GM19238 (cell line): ENCODE data around the gene FRMPD2.
A peak's percentile ranks its signal among the peaks of the same experiment; 100 is the strongest.
"Not testable (repeated sequence)": the region's sequence is repeated elsewhere in the genome, so short reads cannot be mapped to it uniquely, and the experiment has no call there.

Experiments
- DNase-seq: peaks from one replicate; pipeline ENCODE4 v3.0.0; 2011; ENCODE audit warnings: low spot score; ENCODE audit not compliant: insufficient read length

FRMPD2 gene

GRCh38 chr10:48288661-48289060 lies 14.2 kb upstream of the FRMPD2 start:
- no peak for DNase-seq

DNA sequence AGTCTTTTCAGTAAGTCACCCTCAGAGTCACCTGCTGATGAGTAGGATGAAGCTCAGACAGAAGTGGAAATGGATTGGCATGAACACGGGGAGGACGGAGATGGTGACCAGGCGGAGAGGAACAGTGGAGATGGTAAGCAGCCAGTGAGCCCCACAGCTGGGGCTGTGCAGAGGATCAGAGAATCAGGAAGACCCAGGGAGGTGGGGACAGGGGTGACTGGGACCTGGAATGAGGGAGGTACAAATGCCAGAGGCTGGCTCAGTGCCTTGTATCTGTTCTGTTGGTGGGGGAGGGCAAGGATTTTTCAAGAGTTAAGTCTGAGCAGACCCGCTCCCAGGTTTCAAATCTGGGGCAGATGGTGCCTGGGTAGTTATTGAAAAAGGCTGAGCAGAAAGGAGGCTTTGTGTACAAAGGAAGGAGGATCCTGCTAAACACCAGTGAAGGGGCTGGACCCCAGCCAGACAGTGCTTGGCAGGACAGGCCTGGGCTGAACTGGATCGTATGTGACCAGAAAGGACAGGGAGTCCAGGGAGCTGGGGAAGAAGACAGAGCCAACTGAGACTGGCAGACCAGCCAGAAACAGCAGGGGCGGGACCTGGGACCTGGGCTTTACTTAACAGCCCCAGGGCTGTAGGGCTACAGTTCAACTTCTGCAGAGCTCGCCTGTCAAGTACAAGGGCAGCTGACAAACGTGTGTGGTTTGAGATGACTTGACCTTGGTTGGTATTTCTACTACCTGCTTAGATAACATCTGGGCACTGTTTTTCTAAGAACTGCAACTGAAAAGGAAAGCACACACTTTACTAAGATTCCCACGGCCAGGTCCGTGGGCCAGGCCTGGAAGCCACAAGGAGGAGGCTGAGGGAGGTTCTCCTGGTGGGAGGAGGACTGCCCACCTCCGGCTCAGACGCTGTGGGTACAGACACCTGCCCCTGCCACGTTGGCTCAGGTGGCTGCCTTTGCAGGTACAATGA lies 13.2 kb upstream of the FRMPD2 start:
- no peak for DNase-seq

- DNase-seq = no peak
Observed at GRCh38 chr10:48286356-48286755, 11.9 kb upstream of the FRMPD2 start.

DNA sequence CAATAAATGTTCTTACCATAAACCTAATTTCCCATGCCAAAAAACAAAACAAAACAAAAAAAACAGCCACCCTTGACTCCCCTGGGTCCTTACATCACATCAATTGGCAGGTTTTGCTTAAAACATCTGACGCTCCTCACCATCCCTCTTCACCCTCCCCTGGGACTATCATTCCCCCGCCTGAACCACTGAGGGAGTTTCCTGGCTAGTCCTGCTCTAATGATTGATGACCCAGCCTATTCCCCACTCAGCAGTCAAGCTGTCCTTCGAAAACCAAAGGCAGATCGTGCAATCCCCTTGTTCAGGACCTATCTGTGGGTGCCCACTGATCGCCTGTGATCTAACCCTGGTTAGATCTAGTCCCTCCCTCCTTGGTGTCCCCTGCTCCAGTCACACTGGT lies 11.2 kb upstream of the FRMPD2 start:
- DNase-seq = no peak

DNA sequence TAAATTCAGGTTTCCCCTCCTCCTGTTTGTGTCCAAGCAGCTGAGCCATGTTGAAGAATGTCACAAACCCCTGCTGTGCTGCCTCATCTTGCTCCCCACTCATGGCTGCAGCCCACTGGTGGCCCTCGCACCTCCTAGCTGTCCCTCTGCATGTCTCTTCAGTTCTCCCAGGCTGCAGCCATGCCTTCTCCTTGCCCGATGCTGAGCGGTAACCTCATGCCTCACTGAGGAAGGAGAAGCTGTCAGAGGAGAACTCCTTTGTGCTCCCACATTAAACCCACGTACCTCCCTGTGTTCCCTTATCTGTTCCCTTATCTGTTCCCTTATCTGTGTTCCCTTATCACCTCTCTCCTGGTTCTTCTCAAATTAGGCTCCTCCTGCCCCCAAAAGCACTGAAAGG lies 10.3 kb upstream of the FRMPD2 start:
- no peak for DNase-seq

DNA sequence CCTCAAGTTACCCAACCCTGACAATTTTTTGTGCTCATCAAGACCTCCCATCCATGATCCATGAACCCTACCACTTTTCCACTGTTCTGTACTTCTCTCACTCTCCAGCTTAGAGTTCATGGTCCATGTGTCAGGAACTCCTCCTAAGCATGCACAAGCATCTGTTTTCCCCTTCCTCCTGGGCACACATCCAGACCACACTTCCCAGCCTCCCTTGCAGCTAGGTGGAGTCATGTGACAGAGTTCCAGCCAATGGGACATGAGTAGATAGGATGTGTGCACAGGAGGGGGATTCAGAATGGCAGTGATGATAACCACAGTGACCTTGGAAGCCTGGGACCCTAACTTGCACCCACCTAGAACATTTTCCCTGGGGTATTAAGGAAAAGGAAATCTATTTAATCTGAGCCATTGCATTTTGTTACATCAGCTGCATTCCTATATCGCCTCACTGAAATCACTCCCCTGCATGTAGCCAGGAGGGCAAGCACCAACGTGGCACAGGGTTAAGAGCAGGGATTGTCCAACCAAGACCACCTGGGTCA lies 9.6 kb upstream of the FRMPD2 start:
- no peak for DNase-seq

- no peak for DNase-seq
Observed at GRCh38 chr10:48282829-48283228, 8.3 kb upstream of the FRMPD2 start.

- not testable (repeated sequence) for DNase-seq
Observed at GRCh38 chr10:48281697-48282096, 7.2 kb upstream of the FRMPD2 start.

DNA sequence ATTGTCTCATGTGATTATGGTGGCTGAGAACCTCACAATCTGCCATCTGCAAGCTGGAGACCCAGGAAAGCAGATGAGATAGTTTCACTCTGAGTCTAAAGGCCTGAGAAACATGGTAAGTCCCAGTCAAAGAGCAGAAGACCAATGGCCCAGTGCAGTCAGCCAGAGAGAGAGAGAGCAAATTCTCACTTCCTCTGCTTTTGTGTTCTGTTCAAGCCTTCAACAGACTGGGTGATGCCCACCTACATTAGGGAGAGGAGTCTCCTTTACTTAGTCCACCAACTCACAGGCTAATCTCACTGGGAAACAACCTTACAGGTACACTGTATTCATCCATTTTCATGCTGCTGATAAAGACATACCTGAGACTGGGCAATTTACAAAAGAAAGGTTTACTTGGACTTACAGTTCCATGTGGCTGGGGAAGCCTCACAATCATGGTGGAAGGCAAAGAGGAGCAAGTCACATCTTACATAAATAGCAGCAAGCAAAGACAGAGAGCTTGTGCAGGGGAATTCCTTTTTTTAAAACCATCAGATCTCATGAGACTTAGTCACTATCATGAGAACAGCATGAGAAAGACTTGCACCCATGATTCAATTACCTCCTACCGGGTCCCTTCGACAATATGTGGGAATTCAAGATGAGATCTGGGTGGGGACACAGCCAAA lies 4.7 kb upstream of the FRMPD2 start:
- peak; percentile 20 for DNase-seq

GRCh38 chr10:48277093-48277492 lies 2.6 kb upstream of the FRMPD2 start:
- no peak for DNase-seq

- no peak for DNase-seq
Observed at GRCh38 chr10:48273741-48274140, 755 bp downstream of the FRMPD2 start.

DNA sequence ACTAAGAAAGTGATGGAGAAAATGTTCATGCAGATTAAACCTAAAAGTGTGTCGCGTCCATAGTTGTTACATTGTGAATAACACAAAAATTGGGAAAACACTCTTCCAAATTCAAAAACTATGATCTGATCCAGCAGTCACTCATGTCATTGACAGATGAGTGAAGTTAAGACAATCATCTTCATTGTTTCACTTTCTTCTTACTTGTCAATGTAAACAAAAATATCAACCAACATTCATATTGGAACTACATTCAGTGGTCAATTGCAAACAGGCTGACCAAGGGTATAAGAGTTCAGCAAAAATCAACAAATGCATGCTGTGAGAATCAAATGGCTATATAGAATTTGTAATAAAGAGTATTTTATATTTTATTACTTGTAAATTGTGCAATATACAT lies 1.8 kb downstream of the FRMPD2 start:
- no peak for DNase-seq

GRCh38 chr10:48271047-48271730 lies 3.3 kb downstream of the FRMPD2 start:
- DNase-seq = no peak

DNA sequence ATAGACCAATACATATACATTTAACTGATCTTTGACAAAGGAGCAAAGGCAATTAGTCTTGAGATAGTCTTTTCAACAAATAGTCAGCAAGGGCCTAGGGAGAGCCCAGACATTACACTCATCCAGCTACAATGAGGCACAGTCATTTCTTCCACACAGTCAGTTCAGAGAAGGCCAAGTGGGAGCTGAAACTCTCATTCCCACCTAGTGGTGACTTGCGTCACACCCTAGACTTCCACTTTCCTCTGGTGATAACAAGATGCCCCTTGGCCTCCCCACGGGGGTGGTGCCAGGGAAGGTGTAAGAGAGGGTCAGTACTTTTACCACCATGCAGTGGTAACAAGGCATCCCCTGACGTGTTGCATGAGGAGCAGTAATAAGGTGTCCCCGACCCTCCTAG lies 8.0 kb downstream of the FRMPD2 start:
- DNase-seq = no peak

- DNase-seq = no peak
Observed at GRCh38 chr10:48258105-48258504, 16.4 kb downstream of the FRMPD2 start.

- DNase-seq = no peak
Observed at GRCh38 chr10:48257407-48257961, 17.0 kb downstream of the FRMPD2 start.

- no peak for DNase-seq
Observed at GRCh38 chr10:48255722-48256121, 18.8 kb downstream of the FRMPD2 start.

DNA sequence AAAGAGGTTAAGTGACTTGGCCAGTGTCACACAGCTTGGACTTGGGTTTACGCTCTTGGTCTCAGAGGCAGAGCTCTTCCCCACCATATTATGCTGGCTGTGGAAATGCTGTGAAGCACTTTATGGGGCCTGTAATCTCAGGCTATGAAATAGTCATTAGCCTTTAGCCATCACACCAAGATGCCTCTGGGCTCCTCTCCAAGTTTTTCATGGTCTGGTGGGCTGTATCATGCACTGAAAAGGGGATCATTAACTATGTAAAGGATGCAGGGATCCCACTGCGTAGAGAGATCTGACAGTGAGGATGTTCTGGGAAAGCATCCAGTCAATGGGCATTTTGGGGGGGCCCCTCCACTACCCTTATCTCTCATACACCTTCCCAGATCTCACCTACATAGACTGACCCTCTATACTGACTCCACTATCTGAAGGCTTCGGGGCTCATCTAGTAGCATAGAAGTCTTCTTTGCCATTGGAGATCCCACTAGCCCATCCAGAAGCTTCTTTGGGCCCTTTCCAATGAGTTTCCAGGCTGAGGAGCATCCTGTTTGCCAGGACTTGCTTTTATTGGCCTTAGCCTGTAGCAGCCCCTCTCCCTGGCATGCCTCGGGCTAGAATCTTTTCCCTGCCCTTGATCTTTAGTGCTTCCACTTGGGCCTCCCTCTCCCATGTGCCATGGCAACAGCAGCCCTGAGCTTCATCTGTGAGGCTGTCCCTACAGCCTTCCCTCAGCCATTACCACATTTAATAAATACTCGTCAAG lies 19.6 kb downstream of the FRMPD2 start:
- DNase-seq = no peak

DNA sequence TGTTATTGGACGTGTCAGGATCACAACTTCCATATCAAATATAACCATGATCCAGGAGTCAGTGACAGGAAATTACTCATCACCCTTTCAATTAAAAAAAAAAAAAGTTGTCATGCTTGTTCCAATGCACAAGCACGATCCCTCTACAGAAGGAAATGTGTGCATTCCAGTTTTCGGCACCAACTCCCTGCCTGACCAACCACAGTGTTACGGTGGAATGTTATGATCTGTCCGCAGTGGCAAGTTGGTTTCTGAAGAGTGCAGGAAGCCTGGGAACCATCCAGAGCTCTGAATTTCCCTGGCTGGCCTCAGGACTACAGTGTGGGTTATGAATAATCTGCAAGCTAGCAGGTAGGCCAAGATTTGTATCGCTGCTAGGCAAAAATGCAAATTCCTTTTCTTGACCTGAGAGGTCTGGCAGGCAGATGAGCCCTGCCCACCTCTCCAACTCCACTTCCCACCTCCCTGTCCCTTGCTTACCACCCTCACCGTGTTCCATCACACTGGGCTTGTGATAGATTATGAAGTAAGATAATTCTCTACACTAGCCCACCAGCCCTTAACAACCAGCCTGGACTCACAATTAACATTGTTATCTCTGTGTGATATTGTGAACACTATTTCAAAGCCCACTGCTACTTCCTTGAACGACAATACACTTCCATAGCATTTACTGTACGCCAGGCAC lies 20.4 kb downstream of the FRMPD2 start:
- DNase-seq = no peak

DNA sequence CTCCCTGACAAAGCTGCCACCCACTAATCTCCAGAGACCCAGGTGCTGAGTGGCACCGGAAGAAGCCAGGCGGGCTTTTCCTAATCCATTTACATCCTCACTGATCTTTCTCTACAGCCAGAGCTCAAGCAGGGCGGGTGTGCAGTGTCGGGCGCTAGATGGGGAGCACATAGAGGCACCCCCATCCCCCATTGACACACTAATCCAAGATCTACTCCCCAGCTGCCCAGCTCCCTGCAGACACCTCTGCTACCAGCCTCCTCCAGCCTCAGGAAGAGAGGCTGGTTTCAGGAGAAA lies 22.2 kb downstream of the FRMPD2 start:
- DNase-seq = no peak
